GM03348 (cell line): ENCODE measurements around the gene NEURL4.

Source experiments
- DNase-seq: peaks from one replicate; pipeline ENCODE4 v3.0.0; 2012; ENCODE audit warnings: low spot score

Gene NEURL4

DNA sequence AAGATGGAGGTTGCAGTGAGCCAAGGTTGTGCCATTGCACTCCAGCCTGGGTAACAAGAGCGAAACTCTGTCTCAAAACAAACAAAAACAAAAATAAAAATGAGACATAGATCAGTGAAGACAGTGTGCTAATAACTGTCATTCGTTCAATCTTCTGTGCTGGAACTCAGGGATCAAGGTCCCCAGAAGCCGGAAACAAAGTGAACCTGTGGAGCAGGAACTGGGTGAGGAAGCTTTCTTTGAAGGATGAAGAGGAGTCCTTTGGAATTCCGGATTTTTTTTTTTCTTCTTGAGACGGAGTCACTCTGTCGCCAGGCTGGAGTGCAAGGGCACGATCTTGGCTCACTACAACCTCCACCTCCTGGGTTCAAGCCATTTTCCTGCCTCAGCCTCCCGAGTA is 49.7 kb downstream of the NEURL4 start:
- no peak for DNase-seq

DNA sequence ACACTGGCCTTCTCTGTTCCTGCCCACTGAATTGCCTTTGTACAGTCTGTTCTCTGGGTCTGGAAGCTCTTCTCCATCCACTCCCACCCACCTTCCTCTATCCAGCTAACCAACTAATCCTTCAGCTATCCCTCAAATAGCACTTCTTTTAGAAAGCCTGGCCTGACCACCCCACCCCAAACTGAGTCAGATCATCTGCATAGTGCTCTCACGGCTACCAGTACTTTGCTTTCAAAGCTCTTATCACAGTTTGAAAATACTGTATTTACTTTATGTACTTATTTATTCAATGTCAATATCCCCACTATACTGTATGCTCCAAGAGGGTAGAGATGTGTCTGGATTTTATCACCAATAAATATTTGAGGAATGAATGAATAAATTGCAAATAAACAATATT is 62.4 kb downstream of the NEURL4 start:
- DNase-seq = no peak
